ENCODE measurements around the gene AK1.
"Not testable (repeated sequence)": the region's sequence is repeated elsewhere in the genome, so short reads cannot be mapped to it uniquely, and the experiment has no call there.

The AK1 gene

DNA sequence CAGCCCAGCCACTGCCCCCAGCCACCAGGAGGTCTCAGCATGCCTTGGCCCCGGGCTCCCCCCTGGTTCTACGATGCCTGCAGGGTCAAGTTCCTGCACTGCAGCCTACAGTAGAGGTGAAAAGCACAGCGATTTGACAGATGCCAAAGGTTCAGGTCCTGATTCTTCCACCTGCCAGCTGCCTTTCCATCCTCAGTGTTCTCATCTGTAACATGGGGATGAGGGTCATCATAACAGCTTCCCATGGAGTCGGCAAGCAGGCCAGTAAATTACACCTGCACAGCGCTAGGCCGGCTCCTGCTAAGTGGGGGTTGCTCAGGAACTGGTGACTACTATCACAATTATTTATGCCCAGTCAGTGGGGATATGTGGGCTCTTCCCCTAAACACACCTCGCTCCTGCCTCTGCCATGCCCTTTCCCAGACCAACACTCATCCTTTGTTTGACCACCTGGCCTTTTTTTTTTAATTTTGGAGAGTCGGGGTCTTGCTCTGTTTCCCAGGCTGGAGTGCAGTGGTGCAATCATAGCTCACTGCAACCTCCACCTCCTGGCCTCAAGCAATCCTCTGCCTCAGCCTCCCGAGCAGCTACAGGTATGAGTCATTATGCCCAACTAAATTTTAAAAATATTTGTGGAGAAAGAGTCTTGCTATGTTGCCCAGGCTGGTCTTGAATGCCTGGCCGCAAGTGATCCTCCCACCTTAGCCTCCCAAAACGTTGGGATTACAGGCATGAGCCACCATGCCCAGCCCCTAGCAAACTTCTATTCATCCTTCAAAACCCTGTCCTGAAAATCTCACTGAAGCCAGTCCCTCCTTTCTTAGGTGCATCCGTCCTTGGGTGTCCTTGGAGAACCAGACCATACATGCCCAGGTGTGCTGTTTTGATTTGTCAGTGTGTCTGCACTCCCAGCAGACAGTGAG lies 29.4 kb downstream of the AK1 start:
- no peak for DNase-seq (ENCODE audit: extremely low read depth, low read depth)
- TF ChIP-seq, protein P1, sequence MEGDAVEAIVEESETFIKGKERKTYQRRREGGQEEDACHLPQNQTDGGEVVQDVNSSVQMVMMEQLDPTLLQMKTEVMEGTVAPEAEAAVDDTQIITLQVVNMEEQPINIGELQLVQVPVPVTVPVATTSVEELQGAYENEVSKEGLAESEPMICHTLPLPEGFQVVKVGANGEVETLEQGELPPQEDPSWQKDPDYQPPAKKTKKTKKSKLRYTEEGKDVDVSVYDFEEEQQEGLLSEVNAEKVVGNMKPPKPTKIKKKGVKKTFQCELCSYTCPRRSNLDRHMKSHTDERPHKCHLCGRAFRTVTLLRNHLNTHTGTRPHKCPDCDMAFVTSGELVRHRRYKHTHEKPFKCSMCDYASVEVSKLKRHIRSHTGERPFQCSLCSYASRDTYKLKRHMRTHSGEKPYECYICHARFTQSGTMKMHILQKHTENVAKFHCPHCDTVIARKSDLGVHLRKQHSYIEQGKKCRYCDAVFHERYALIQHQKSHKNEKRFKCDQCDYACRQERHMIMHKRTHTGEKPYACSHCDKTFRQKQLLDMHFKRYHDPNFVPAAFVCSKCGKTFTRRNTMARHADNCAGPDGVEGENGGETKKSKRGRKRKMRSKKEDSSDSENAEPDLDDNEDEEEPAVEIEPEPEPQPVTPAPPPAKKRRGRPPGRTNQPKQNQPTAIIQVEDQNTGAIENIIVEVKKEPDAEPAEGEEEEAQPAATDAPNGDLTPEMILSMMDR (IDR thresholded peaks at IDR 0.05; ENCODE audit: low read depth, low read length, missing control alignments) = no peak

DNA sequence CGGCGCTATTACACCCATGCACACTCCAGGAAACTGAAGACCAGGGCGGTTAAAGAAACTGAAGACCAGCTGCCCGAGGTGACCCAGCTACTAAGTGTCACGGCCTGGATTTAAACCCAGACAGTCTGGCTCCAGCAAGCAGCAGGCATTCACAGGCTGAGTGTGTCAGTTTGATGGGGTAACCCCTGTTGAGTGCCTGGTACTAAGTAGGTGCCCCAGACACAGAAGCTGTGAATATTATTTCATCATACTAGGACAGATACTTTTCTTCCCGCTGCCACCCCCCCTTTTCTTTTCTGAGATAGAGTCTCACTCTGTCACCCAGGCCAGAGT lies 30.3 kb downstream of the AK1 start:
- no peak overlapping the region for H3K4me3 ChIP-seq (replicated peaks; ENCODE audit: low read depth, low read length)
- DNase-seq (ENCODE audit: extremely low read depth, low read depth) = no peak
- TF ChIP-seq, protein P1 (IDR thresholded peaks at IDR 0.05; ENCODE audit: low read depth, low read length, missing control alignments) = no peak

More for the DNA sequence above, 29.4 kb downstream of the AK1 start:
- no peak overlapping the region for H3K4me3 ChIP-seq (replicated peaks; ENCODE audit: low read depth, low read length)

DNA sequence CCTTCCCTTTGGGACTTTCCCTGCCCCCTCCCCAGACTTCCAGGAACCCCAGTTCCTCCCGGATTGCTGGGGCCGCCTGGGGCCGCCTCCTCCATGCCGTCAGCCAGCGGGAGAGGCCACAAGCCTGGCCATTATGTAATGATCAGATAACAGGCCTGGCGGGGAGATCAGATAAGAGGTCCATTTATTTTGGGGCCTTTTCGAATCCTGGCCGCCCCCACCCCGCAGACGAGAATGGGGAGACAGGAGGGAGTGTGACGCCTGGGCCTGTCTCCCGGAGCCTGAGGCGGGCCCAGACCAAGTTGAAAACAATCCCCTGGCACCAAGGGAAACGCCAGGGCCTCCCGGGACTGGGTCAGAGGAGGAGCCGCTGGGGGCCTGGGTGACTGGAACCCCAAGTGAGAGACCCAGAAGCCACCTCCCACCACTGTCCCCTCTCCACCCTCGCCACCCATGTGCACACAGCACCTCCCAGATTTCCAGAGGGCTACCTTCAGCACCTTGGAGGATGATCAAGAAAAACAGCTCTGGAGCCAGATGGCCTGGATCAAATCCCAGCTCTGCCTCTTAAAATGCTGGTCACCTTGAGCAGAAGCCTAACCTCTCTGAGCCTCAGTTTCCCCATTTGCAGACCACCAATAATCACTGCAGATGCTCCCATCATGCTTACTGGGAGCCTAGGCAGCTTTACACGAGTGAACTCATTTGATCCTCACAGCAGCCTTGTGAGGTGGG lies 30.9 kb downstream of the AK1 start:
- TF ChIP-seq, protein P1 (IDR thresholded peaks at IDR 0.05; ENCODE audit: low read depth, low read length, missing control alignments) = no peak

DNA sequence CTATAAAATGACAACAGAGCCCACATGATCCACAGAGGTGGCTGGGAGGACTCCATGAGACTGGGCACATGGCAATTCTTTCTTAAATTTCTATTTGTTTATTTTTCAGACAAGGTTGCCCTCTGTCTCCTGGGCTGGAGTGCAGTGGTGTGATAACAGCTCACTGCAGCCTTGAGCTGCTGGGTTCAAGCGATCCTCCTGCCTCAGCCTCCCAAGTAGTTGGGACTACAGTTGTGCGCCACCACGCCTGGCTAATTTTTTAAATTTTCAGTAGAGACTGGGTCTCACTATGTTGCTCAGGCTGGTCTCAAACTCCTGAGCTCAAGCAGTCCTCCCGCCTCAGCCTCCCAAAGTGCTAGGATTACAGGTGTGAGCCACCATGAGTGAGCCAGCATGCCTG lies 31.9 kb downstream of the AK1 start:
- DNase-seq (ENCODE audit: extremely low read depth, low read depth) = not testable (repeated sequence)

More for the DNA sequence above, 30.9 kb downstream of the AK1 start:
- H3K4me3 ChIP-seq (replicated peaks; ENCODE audit: low read depth, low read length) = no peak overlapping the region
- DNase-seq (ENCODE audit: extremely low read depth, low read depth) = no peak

DNA sequence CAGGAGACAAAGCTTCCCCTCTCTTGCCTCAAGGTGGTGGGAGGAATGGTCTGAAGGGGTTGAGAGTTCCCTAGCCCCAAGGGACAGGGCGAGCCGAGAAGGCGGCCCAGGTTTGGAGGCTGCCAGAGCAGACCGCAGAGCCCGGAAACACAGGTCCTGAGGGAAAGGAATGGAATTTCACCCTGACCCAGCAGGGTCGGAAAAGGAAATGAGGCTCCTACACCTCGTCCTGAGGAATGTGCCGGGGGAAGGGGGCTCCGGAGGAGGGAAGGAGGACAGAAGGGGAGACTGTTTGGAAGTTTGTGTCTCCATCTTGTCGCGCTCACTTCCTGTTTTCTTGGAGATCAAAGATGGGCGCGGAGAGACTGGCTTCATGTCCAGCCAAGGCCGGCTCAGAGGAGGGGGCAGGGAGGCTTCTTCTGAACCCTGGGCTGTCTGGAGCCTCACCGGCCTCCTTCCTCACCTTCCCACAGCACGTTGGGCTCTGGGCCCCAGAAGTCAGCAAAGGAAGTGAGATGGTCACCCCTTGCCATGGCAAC lies 32.6 kb downstream of the AK1 start:
- TF ChIP-seq, protein P1 (IDR thresholded peaks at IDR 0.05; ENCODE audit: low read depth, low read length, missing control alignments) = no peak
- DNase-seq (ENCODE audit: extremely low read depth, low read depth) = no peak
- H3K4me3 ChIP-seq (replicated peaks; ENCODE audit: low read depth, low read length) = no peak overlapping the region

More for the DNA sequence above, 31.9 kb downstream of the AK1 start:
- not testable (repeated sequence) for H3K4me3 ChIP-seq (replicated peaks; ENCODE audit: low read depth, low read length)

DNA sequence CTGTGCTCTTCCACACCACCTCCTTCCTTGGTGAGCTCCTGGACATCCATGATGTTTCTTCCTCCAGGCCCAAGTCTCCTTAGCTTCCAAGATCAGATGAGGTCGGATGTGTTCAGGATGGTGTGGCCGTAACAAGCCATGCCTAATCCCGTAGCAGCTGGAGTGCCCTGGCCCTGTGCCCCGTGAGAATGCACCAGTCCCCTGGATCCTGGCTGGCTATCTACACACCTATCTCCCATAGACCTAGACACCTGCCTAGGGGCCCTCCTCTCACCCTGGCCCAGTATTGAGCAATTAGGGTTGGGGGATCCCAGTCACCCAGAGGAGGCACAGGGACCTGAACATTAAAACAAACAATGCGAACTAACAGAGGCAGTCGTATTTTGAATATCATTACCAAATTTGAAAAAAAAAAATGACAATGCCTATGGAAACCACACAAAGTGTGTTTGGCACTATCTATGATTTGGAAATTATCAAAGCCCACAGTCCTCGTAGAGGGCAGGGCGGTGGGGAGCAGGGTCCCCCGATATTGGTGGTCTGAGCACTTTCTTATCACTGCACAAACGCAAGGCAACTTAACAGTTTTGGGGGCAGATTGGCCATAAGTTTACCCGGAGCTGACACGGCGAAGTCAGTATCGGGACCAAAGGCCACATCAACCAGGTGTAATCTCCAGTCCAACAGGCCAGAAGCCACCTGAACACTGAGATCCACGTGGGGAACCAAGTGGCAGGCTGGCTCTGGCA lies 36.2 kb downstream of the AK1 start:
- TF ChIP-seq, protein P1 (IDR thresholded peaks at IDR 0.05; ENCODE audit: low read depth, low read length, missing control alignments) = no peak
- no peak overlapping the region for H3K4me3 ChIP-seq (replicated peaks; ENCODE audit: low read depth, low read length)
- no peak for DNase-seq (ENCODE audit: extremely low read depth, low read depth)

Measured in HFF-Myc (cell line).